SU-DHL-6 (cell line): ENCODE results near the gene AFF3.

Experiments used
- H2AFZ ChIP-seq: fragments of 200-600 bp; sonication (generic); 2 replicates; pipeline ENCODE4 v1.6.1; 2014; ENCODE audit warnings: low read depth, mild to moderate bottlenecking, moderate library complexity, mixed read lengths, antibody characterized with exemption, low read length; ENCODE audit not compliant: severe bottlenecking
- H3F3A ChIP-seq: fragments of 200-600 bp; shearing (Covaris generic); 2 replicates; pipeline ENCODE4 v1.6.0; 2016; ENCODE audit warnings: antibody characterized with exemption, mild to moderate bottlenecking; ENCODE audit not compliant: insufficient read depth
- H3K27ac ChIP-seq: fragments of 200-600 bp; sonication (generic); 2 replicates; pipeline ENCODE4 v1.5.1; 2016; ENCODE audit warnings: low read depth, mild to moderate bottlenecking, low read length, moderate library complexity, mixed read lengths
- H3K27me3 ChIP-seq: fragments of 200-600 bp; sonication (generic), shearing (Covaris generic); 2 replicates; pipeline ENCODE4 v1.6.0; 2014; ENCODE audit warnings: mild to moderate bottlenecking, low read length
- H3K36me3 ChIP-seq: fragments of 200-600 bp; sonication (generic); 2 replicates; pipeline ENCODE4 v1.6.1; 2014; ENCODE audit warnings: mild to moderate bottlenecking, low read length, mixed read lengths
- H3K4me2 ChIP-seq: fragments of 300-600, 200-600 bp; shearing (Covaris generic), sonication (generic); 2 replicates; pipeline ENCODE4 v1.6.0; 2014; ENCODE audit warnings: low read length, low read depth, mild to moderate bottlenecking; ENCODE audit not compliant: poor library complexity, severe bottlenecking
- H3K4me3 ChIP-seq: fragments of 200-600 bp; sonication (generic); 2 replicates; pipeline ENCODE4 v1.5.1; 2014; ENCODE audit warnings: antibody characterized with exemption, low read length, mild to moderate bottlenecking, mixed read lengths; ENCODE audit not compliant: insufficient read depth, poor library complexity, severe bottlenecking
- H3K79me2 ChIP-seq: fragments of 200-600 bp; sonication (generic); 2 replicates; pipeline ENCODE4 v1.6.1; 2014; ENCODE audit warnings: mild to moderate bottlenecking, low read length, moderate library complexity; ENCODE audit not compliant: insufficient read depth
- H3K9ac ChIP-seq: fragments of 200-600 bp; sonication (generic); 2 replicates; pipeline ENCODE4 v1.7.0; 2014; ENCODE audit warnings: mild to moderate bottlenecking, low read length
- H3K9me2 ChIP-seq: fragments of 200-600 bp; sonication (generic); replicated peaks from 2 replicates; pipeline ENCODE4 v1.6.1; 2014; ENCODE audit warnings: low read length; ENCODE audit not compliant: insufficient read depth
- H3K9me3 ChIP-seq: fragments of 200-600 bp; sonication (generic); 2 replicates; pipeline ENCODE4 v1.6.1; 2014; ENCODE audit warnings: low read length, mixed read lengths; ENCODE audit not compliant: insufficient read depth
- H4K20me1 ChIP-seq: fragments of 200-600 bp; sonication (generic); 2 replicates; pipeline ENCODE4 v1.6.1; 2014; ENCODE audit warnings: low read depth, mild to moderate bottlenecking, antibody characterized with exemption, low read length, moderate library complexity, mixed read lengths
- EZH2phosphoT487 ChIP-seq: fragments of 200-600 bp; sonication (generic), shearing (Covaris generic); conservative IDR thresholded peaks from 2 replicates; pipeline ENCODE4 v1.6.1; 2018; ENCODE audit warnings: mild to moderate bottlenecking, antibody characterized with exemption, low read length, moderate library complexity, mixed read lengths
- TF ChIP-seq, protein P1 (sequence below): fragments of 200-600 bp; sonication (generic); IDR thresholded peaks from one replicate; pipeline ENCODE4 v1.5.1; 2017; ENCODE audit warnings: antibody characterized with exemption, mild to moderate bottlenecking, low read length, moderate library complexity; ENCODE audit not compliant: insufficient read depth, poor library complexity, severe bottlenecking

AFF3 gene

DNA sequence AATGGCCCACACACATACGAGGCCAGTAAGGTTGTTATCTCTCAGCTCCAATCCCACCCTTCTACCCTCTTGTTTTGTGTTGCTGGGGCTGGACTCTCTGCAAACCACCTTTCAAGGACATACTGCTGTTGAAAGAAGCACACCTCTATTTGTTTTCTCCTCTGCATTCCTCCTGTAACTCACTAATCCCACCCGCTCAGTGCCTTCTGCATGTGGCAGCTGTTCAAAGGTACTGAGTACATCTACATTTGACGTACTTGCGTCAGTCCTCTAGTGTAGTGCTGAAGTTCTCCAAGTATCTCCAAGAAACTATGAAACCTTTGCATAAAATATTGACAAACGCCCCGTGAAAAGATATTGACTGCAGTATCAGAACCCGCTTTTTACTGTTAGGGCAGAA lies 310.6 kb downstream of the AFF3 start:
- no peaks in the 10 kb centered on the region for H4K20me1 ChIP-seq
- H3K9me2 ChIP-seq: no peaks in the 10 kb centered on the region
- no peaks in the 10 kb centered on the region for H3K27me3 ChIP-seq
- no peak for TF ChIP-seq EZH2phosphoT487
- TF ChIP-seq, protein P1, sequence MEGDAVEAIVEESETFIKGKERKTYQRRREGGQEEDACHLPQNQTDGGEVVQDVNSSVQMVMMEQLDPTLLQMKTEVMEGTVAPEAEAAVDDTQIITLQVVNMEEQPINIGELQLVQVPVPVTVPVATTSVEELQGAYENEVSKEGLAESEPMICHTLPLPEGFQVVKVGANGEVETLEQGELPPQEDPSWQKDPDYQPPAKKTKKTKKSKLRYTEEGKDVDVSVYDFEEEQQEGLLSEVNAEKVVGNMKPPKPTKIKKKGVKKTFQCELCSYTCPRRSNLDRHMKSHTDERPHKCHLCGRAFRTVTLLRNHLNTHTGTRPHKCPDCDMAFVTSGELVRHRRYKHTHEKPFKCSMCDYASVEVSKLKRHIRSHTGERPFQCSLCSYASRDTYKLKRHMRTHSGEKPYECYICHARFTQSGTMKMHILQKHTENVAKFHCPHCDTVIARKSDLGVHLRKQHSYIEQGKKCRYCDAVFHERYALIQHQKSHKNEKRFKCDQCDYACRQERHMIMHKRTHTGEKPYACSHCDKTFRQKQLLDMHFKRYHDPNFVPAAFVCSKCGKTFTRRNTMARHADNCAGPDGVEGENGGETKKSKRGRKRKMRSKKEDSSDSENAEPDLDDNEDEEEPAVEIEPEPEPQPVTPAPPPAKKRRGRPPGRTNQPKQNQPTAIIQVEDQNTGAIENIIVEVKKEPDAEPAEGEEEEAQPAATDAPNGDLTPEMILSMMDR: no peak
- no peak overlapping the region for H3K27ac ChIP-seq
- H3K4me2 ChIP-seq: no peak overlapping the region
- no peaks in the 10 kb centered on the region for H3K9me3 ChIP-seq
- H3K36me3 ChIP-seq: no peaks in the 10 kb centered on the region
- no peak overlapping the region for H2AFZ ChIP-seq
- no peaks in the 10 kb centered on the region for H3F3A ChIP-seq
- no peaks in the 10 kb centered on the region for H3K79me2 ChIP-seq
- H3K9ac ChIP-seq: no peak overlapping the region
- H3K4me3 ChIP-seq: no peak overlapping the region

DNA sequence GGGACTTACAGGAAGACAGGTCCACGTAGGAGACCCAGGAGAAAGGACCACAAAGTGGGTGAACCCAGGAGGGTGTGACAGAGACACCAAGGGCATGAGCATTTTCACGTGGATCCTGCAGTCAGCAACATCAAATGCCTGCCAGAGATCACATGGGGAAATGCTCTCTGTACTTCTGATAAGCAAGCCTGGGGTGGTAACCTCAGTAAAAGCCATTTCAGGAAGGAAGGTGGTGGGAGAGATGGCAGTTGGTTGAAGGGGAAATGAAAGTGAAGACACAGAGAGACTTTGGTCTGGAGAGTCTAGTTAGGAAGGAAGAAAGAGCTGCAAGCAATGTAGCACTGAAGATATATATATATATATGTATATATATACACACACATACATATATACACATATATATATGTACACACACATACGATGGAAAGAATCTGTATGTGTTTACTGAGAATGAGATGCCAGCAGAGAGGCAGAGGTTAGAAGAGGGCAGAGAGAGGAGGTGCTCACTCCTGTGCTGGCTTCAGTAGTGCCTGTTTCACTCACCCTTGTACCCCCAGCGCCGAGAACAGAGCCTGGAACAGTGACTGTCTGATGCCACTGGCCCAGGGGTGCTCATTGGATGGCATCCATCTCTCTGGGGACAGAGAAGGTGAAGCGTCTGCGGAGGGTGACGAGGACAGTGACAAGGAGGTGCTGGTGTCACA lies 314.9 kb downstream of the AFF3 start:
- Histone ChIP-seq H3K9ac (peak overlapping the region; percentile 35; the same call in 1 of the 2 replicates), H3K4me2 (peak overlapping the region; percentile 35), H4K20me1 (no peaks in the 10 kb centered on the region), H3K9me3 (no peaks in the 10 kb centered on the region), H3K9me2 (no peaks in the 10 kb centered on the region), H3K27ac (peak overlapping the region; percentile 58), H3F3A (peaks cover 5% of the 10 kb centered on the region; the same call in 1 of the 2 replicates), H3K36me3 (no peaks in the 10 kb centered on the region), H3K79me2 (no peaks in the 10 kb centered on the region), H3K27me3 (no peaks in the 10 kb centered on the region), H2AFZ (peak overlapping the region; percentile 28), H3K4me3 (no peak overlapping the region)
- no peak for TF ChIP-seq EZH2phosphoT487
- TF ChIP-seq, protein P1: no peak

DNA sequence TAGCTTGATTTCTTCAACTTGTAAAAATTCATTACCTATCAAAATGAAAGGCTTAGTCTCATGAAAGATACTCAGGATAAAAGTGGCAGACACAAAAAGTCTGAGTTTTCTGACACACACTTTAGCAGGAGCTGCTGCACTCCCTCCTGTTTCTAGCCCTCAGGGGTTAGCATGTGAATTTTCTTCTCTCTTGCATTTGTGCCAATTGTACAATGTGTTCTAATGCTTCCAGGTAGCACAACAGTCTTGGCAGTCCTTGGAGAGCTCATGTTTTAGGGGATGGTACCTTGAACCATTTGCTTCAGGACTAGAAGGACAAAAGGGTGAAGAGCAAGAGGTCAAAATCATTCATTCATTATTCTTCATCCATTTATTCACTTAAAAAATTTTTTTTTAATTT lies 316.8 kb downstream of the AFF3 start:
- peak overlapping the region; percentile 47 for H3K27ac ChIP-seq
- TF ChIP-seq EZH2phosphoT487: no peak
- TF ChIP-seq, protein P1: no peak

More for the DNA sequence above, 316.8 kb downstream of the AFF3 start:
- H3K27me3 ChIP-seq: no peaks in the 10 kb centered on the region
- no peak overlapping the region for H2AFZ ChIP-seq
- H3K9ac ChIP-seq: no peak overlapping the region
- H3K9me3 ChIP-seq: no peaks in the 10 kb centered on the region
- peaks cover 5% of the 10 kb centered on the region; the same call in 1 of the 2 replicates for H3F3A ChIP-seq
- no peak overlapping the region for H3K4me3 ChIP-seq
- no peaks in the 10 kb centered on the region for H4K20me1 ChIP-seq
- no peaks in the 10 kb centered on the region for H3K79me2 ChIP-seq
- no peaks in the 10 kb centered on the region for H3K36me3 ChIP-seq
- no peaks in the 10 kb centered on the region for H3K9me2 ChIP-seq
- no peak overlapping the region for H3K4me2 ChIP-seq
